BE2C (cell line): ENCODE results near the gene PTGER1.

Experiments
- DNase-seq: peaks from one replicate; pipeline ENCODE4 v3.0.0-alpha.2; 2020
- H3K27me3 ChIP-seq: fragments of 250-450 bp; sonication (Bioruptor Pico); 2 replicates; pipeline ENCODE4 v1.5.1; 2020; ENCODE audit warnings: mild to moderate bottlenecking
- H3K36me3 ChIP-seq: fragments of 250-450 bp; sonication (Bioruptor Pico); 2 replicates; pipeline ENCODE4 v1.5.1; 2020; ENCODE audit warnings: mild to moderate bottlenecking
- H3K4me1 ChIP-seq: fragments of 250-450 bp; sonication (Bioruptor Pico); 2 replicates; pipeline ENCODE4 v1.5.1; 2020
- H3K4me3 ChIP-seq: 2 replicates; pipeline ENCODE4 v1.5.1; 2011; ENCODE audit warnings: low read depth, low read length
- H3K9me3 ChIP-seq: fragments of 250-450 bp; sonication (Bioruptor Pico); 2 replicates; pipeline ENCODE4 v1.5.1; 2020
- TF ChIP-seq, protein P1 (sequence below): IDR thresholded peaks from 2 replicates; pipeline ENCODE4 v1.5.1; 2012; ENCODE audit warnings: mild to moderate bottlenecking, low read depth, low read length

The PTGER1 gene

DNA sequence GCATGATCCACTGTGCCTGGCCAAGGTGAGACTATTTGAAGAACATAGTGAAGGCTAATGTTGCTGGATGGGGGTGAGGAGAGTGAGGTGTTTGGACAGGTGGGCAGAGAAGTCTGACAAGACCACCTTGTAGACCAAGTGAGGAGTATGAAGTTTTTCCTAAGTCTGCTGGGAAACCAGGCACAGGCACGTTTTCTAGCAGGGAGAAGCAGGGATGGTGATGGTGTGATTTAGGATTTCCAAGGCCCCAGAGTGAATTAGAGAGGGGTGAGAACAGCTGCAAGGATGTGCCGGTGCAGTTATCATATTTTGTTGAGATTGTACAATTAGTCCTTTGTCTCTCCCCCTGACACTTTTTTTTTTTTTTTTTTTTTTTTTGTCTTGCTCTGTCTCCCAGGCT is 47.7 kb downstream of the PTGER1 start:
- Histone ChIP-seq H3K36me3 (no peaks in the 10 kb centered on the region), H3K27me3 (no peaks in the 10 kb centered on the region), H3K9me3 (no peaks in the 10 kb centered on the region), H3K4me1 (no peaks in the 10 kb centered on the region), H3K4me3 (no peak overlapping the region)
- TF ChIP-seq, protein P1, sequence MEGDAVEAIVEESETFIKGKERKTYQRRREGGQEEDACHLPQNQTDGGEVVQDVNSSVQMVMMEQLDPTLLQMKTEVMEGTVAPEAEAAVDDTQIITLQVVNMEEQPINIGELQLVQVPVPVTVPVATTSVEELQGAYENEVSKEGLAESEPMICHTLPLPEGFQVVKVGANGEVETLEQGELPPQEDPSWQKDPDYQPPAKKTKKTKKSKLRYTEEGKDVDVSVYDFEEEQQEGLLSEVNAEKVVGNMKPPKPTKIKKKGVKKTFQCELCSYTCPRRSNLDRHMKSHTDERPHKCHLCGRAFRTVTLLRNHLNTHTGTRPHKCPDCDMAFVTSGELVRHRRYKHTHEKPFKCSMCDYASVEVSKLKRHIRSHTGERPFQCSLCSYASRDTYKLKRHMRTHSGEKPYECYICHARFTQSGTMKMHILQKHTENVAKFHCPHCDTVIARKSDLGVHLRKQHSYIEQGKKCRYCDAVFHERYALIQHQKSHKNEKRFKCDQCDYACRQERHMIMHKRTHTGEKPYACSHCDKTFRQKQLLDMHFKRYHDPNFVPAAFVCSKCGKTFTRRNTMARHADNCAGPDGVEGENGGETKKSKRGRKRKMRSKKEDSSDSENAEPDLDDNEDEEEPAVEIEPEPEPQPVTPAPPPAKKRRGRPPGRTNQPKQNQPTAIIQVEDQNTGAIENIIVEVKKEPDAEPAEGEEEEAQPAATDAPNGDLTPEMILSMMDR: no peak
- DNase-seq: no peak

DNA sequence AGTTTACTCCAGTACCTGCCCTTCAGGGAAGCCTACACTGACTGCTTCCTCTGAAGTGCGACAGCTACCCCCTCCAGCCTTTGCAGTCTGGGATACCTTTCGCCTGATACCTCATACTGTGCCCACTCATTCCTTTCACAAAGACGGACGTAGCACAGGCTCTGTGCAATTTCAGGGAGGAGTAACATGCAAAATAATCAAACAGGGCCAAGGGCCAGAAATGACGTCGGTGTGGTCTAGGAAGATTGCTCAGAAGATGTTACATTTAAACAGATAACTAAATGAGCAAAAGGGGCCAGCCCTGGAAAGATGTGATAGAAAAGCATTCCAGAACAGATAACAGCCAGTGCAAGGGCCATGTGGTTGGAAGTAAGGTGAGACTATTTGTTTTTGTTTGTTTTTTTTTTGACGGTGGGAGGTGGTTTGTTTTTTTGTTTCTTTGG is 49.4 kb downstream of the PTGER1 start:
- Histone ChIP-seq H3K4me1 (no peaks in the 10 kb centered on the region), H3K9me3 (no peaks in the 10 kb centered on the region), H3K4me3 (no peak overlapping the region), H3K36me3 (no peaks in the 10 kb centered on the region), H3K27me3 (no peaks in the 10 kb centered on the region)
- TF ChIP-seq, protein P1: no peak
- no peak for DNase-seq
